GM23338 (cell line): ENCODE results near the gene SASH3. TPM values are rescaled to one million over a fixed set of nuclear protein-coding genes. Genes with fewer than 3 reads are reported as not detected.

ENCODE experiments used
- ATAC-seq: fragments of 200-7000 bp; cut with Tn5 transposase; 3 replicates; pipeline ENCODE4 v1.9.1; 2020
- DNase-seq: peaks from one replicate; pipeline ENCODE4 v3.0.0-alpha.2; 2015; ENCODE audit warnings: low spot score
- H2AFZ ChIP-seq: fragments of 200-600 bp; sonication (generic); 2 replicates; pipeline ENCODE4 v1.8.0; 2016; ENCODE audit warnings: antibody characterized with exemption, mild to moderate bottlenecking, moderate library complexity
- H3F3A ChIP-seq: fragments of 200-600 bp; sonication (generic); replicated peaks from 2 replicates; pipeline ENCODE4 v1.8.0; 2017; ENCODE audit warnings: antibody characterized with exemption, mixed run types, low read depth
- H3K27ac ChIP-seq: fragments of 200-600 bp; sonication (generic); 2 replicates; pipeline ENCODE4 v1.6.1; 2016; ENCODE audit warnings: low read depth
- H3K27me3 ChIP-seq: fragments of 200-600 bp; sonication (generic); 2 replicates; pipeline ENCODE4 v1.8.0; 2016; ENCODE audit warnings: mild to moderate bottlenecking, mixed run types, moderate library complexity; ENCODE audit not compliant: insufficient read depth
- H3K36me3 ChIP-seq: fragments of 200-600 bp; sonication (generic); 2 replicates; pipeline ENCODE4 v1.8.0; 2016; ENCODE audit warnings: mild to moderate bottlenecking; ENCODE audit not compliant: insufficient read depth
- H3K4me1 ChIP-seq: fragments of 200-600 bp; sonication (generic); 2 replicates; pipeline ENCODE4 v1.8.0; 2016; ENCODE audit warnings: mild to moderate bottlenecking, moderate library complexity; ENCODE audit not compliant: insufficient read depth
- H3K4me2 ChIP-seq: fragments of 200-600 bp; sonication (generic); 2 replicates; pipeline ENCODE4 v1.7.1; 2017; ENCODE audit warnings: mixed run types
- H3K4me3 ChIP-seq: fragments of 200-600 bp; sonication (generic); 2 replicates; pipeline ENCODE4 v1.6.1; 2016; ENCODE audit warnings: mixed run types
- H3K79me2 ChIP-seq: fragments of 200-600 bp; sonication (generic); replicated peaks from 2 replicates; pipeline ENCODE4 v1.8.0; 2017; ENCODE audit warnings: mild to moderate bottlenecking; ENCODE audit not compliant: insufficient read depth
- H3K9me2 ChIP-seq: fragments of 200-600 bp; sonication (generic); 2 replicates; pipeline ENCODE4 v1.8.0; 2017; ENCODE audit not compliant: insufficient read depth
- H4K20me1 ChIP-seq: fragments of 200-600 bp; sonication (generic); replicated peaks from 2 replicates; pipeline ENCODE4 v1.8.0; 2017; ENCODE audit warnings: mild to moderate bottlenecking; ENCODE audit not compliant: insufficient read depth
- H3K27ac Mint-ChIP-seq: 2 replicates; pipeline ENCODE4 v1.8.0; 2020; ENCODE audit warnings: inconsistent platforms, mild to moderate bottlenecking, moderate library complexity, mixed read lengths
- H3K27me3 Mint-ChIP-seq: 3 replicates; pipeline ENCODE4 v1.8.0; 2022; ENCODE audit warnings: low read depth, mild to moderate bottlenecking, moderate library complexity, mixed read lengths, inconsistent platforms; ENCODE audit not compliant: insufficient read depth, poor library complexity
- H3K36me3 Mint-ChIP-seq: 3 replicates; pipeline ENCODE4 v1.8.0; 2021; ENCODE audit warnings: low read depth, mild to moderate bottlenecking, inconsistent platforms, moderate library complexity, mixed read lengths
- H3K4me1 Mint-ChIP-seq: 3 replicates; pipeline ENCODE4 v1.8.0; 2020; ENCODE audit warnings: mild to moderate bottlenecking, inconsistent platforms, mixed read lengths
- H3K4me3 Mint-ChIP-seq: 3 replicates; pipeline ENCODE4 v1.8.0; 2021; ENCODE audit warnings: moderate library complexity, mild to moderate bottlenecking, inconsistent platforms, mixed read lengths
- H3K9me3 Mint-ChIP-seq: 3 replicates; pipeline ENCODE4 v1.8.0; 2020; ENCODE audit warnings: moderate library complexity, mild to moderate bottlenecking, inconsistent platforms, mixed read lengths
- CREB1 ChIP-seq: fragments of 250-450 bp; sonication (Bioruptor Pico); IDR thresholded peaks from 2 replicates; pipeline ENCODE4 v1.5.0; 2020; ENCODE audit warnings: low read depth, mild to moderate bottlenecking, moderate library complexity
- NANOG ChIP-seq: IDR thresholded peaks from 2 replicates; pipeline ENCODE4 v1.6.1; 2016; ENCODE audit warnings: antibody characterized with exemption, borderline replicate concordance
- POLR2AphosphoS5 ChIP-seq: IDR thresholded peaks from 2 replicates; pipeline ENCODE4 v1.6.1; 2016; ENCODE audit warnings: antibody characterized with exemption, low read depth
- polyA plus RNA-seq: library from polyadenylated mRNA; unstranded; fragments of >200 nt; fragmentation: Nextera tagmentation; extraction: Ambion mirVana; gene quantifications from 2 replicates; pipeline ENCODE4 v1.2.1, GENCODE V29; 2016
- small RNA-seq: library from RNA; depleted of rRNA; stranded (forward); fragments of <200 nt; gene quantifications from one replicate; pipeline ENCODE3, GENCODE V24; 2014; ENCODE audit warnings: low replicate concordance
- total RNA-seq: library from RNA; depleted of rRNA; stranded (reverse); fragments of >200 nt; shearing (Covaris generic); gene quantifications from 2 replicates; pipeline ENCODE4 v1.2.3, GENCODE V29; 2014; rRNA removed
- TF ChIP-seq, protein P1 (sequence below): IDR thresholded peaks from 2 replicates; pipeline ENCODE4 v1.6.1; 2016; ENCODE audit warnings: antibody characterized with exemption

SASH3 gene
- total and polyA plus RNA-seq, 2 experiments from 2014 or later = 0.18 TPM; not detected in 1

DNA sequence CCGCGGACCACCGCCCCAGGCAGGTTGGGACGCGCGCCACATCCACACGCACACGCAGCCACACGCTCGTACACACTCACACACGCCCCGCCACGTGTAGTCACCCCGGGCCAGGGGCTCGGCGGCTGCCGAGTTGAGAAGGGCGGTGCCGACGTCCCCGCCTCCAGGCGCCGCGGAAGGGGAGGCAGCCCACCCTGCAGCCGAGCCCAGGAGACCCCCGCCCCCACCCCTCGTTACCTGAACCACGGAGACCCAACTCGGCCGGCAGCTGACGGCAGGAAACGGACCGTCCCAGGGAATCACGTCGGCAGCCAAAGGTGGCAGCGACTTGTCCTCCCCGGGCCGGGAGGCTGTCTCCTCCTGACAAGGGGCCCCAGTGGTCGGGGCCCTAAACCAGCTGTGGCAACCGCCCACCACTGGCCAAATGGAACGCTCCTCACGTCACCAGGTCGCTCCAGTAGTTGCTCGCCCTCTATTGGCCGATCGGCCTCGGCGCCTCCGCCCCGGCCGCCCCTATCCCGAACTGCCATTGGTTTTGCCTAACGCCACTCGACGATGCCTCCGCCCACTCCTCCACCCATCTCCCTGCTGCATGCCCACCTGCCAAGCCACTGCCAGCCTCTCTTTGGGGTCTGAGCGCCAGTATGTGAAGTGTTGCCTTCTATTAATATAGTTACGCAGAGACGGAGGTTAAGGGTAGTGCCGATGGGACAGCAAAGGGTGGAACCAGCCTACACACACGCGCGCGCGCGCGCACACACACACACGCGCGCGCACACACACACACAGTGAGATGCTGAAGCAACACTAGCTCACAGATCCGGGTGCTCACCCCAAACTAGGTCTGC is 63.9 kb downstream of the SASH3 start, which contains the start of gene ZDHHC9:
Gene ZDHHC9, minus strand, starts transcription at position 428 of the 848 bp plus-strand sequence. CDS start 1,941 bp downstream, outside the sequence.
- Histone ChIP-seq H3K27me3 (no peaks in the 10 kb centered on the region), H3K4me3 (peak within 1 kb of the TSS; percentile 80), H3K4me2 (peak within 1 kb of the TSS; percentile 80), H3K27ac (no peak within 1 kb of the TSS), H3K36me3 (no peaks in the 10 kb centered on the region), H3K9me2 (no peaks in the 10 kb centered on the region), H3K79me2 (peaks cover 19% of the 10 kb centered on the region), H3F3A (no peaks in the 10 kb centered on the region), H3K4me1 (no peaks in the 10 kb centered on the region; the same call in 1 of the 2 replicates), H4K20me1 (no peaks in the 10 kb centered on the region), H2AFZ (peak within 1 kb of the TSS; percentile 87)
- TF ChIP-seq POLR2AphosphoS5 = peak; percentile 53
- peak; percentile 84 for TF ChIP-seq CREB1 (CRISPR knock-in tag)
- TF ChIP-seq NANOG = no peak
- TF ChIP-seq, protein P1, sequence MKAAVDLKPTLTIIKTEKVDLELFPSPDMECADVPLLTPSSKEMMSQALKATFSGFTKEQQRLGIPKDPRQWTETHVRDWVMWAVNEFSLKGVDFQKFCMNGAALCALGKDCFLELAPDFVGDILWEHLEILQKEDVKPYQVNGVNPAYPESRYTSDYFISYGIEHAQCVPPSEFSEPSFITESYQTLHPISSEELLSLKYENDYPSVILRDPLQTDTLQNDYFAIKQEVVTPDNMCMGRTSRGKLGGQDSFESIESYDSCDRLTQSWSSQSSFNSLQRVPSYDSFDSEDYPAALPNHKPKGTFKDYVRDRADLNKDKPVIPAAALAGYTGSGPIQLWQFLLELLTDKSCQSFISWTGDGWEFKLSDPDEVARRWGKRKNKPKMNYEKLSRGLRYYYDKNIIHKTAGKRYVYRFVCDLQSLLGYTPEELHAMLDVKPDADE = no peak
- Mint-ChIP-seq H3K27ac (no peak within 1 kb of the TSS), H3K36me3 (peaks cover 7% of the 10 kb centered on the region; the same call in 2 of the 3 replicates), H3K4me1 (peaks cover 21% of the 10 kb centered on the region), H3K27me3 (peaks cover 3% of the 10 kb centered on the region), H3K4me3 (peak within 1 kb of the TSS; percentile 92), H3K9me3 (no peaks in the 10 kb centered on the region)
- peak; percentile 96 for ATAC-seq
- peak; percentile 90 for DNase-seq

Small RNAs within 50 kb of the gene (small RNA-seq; reads per million reads assigned to genes)
- not detected for gene RF00017

Other genes starting within 250 kb of the SASH3 start
- gene OCRL, start 239.7 kb upstream of the SASH3 start, total RNA-seq = 14.5 and 16.5 TPM in 2 replicates
- gene OCRL, start 239.7 kb upstream of the SASH3 start, polyA plus RNA-seq = 3.9 and 4.2 TPM in 2 replicates
- 0.16 and 0.49 TPM in 2 replicates for gene APLN, start 125.0 kb upstream of the SASH3 start, total RNA-seq
- 0.37 and 0.60 TPM in 2 replicates for gene APLN, start 125.0 kb upstream of the SASH3 start, polyA plus RNA-seq
- not detected in 2 replicates for gene XPNPEP2, start 41.0 kb upstream of the SASH3 start, total RNA-seq
- not detected in 2 replicates for gene XPNPEP2, start 41.0 kb upstream of the SASH3 start, polyA plus RNA-seq
- 17.6 and 19.1 TPM in 2 replicates for gene ZDHHC9, start 63.9 kb downstream of the SASH3 start, total RNA-seq
- gene ZDHHC9, start 63.9 kb downstream of the SASH3 start, polyA plus RNA-seq = 14.2 and 15.0 TPM in 2 replicates
- gene UTP14A, start 126.2 kb downstream of the SASH3 start, total RNA-seq = 17.8 and 18.5 TPM in 2 replicates
- gene UTP14A, start 126.2 kb downstream of the SASH3 start, polyA plus RNA-seq = 14.2 and 14.6 TPM in 2 replicates
- gene BCORL1, start 202.7 kb downstream of the SASH3 start, total RNA-seq = 2.2 and 2.6 TPM in 2 replicates
- gene BCORL1, start 202.7 kb downstream of the SASH3 start, polyA plus RNA-seq = 2.3 and 2.7 TPM in 2 replicates